Ovary (tissue), 3 donors: ENCODE results near the gene SIKE1.

Experiments
- CTCF ChIP-seq, 3 donors: fragments of 450-650 bp in 2 of 3; fragments of 200-600 bp in 1 of 3; IDR thresholded peaks; one replicate each; pipeline versions ENCODE4 v1.5.1 to v1.8.0; 2016 to 2022; ENCODE audit warnings: antibody characterized with exemption in 3 of 3, mild to moderate bottlenecking in 1 of 3
- EP300 ChIP-seq: sonication (generic); formaldehyde crosslinking; IDR thresholded peaks from one replicate; pipeline ENCODE4 v1.6.1; 2017; ENCODE audit warnings: antibody characterized with exemption
- POLR2A ChIP-seq: fragments of 450-650 bp; IDR thresholded peaks from one replicate; pipeline ENCODE4 v1.6.1; 2017; ENCODE audit warnings: antibody characterized with exemption, mild to moderate bottlenecking, moderate library complexity
- donor health status: DM: no; HTN: no; CAD: no.

GRCh38 chr1:114779722-114780121 is 763 bp downstream of the SIKE1 start:
- TF ChIP-seq CTCF (IDR thresholded peaks at IDR 0.05) (no peak), EP300 (no peak), POLR2A (no peak)
